Endodermal cell (in vitro differentiated cells): Measurements from ENCODE around the gene GUCA2B. TPM values are rescaled to one million over a fixed set of nuclear protein-coding genes. Genes with fewer than 3 reads are reported as not detected.

Source experiments
- DNase-seq: peaks from one replicate; pipeline ENCODE4 v3.0.0-alpha.2; 2017
- H3K27ac ChIP-seq: 2 replicates; pipeline ENCODE4 v1.5.1; 2013; ENCODE audit warnings: mild to moderate bottlenecking, low read depth, low read length, moderate library complexity
- H3K27me3 ChIP-seq: 2 replicates; pipeline ENCODE4 v1.6.1; 2013; ENCODE audit warnings: mild to moderate bottlenecking, low read length, moderate library complexity; ENCODE audit not compliant: insufficient read depth, control insufficient read depth, poor library complexity, severe bottlenecking
- H3K36me3 ChIP-seq: 2 replicates; pipeline ENCODE4 v1.7.0; 2013; ENCODE audit warnings: mild to moderate bottlenecking, low read length, moderate library complexity; ENCODE audit not compliant: control insufficient read depth, insufficient read depth
- H3K4me1 ChIP-seq: one replicate; pipeline ENCODE4 v1.7.0; 2013; ENCODE audit warnings: low read length; ENCODE audit not compliant: control insufficient read depth, insufficient read depth
- H3K4me3 ChIP-seq: 2 replicates; pipeline ENCODE4 v1.5.1; 2013; ENCODE audit warnings: mild to moderate bottlenecking, low read length, moderate library complexity
- H3K9ac ChIP-seq: 2 replicates; pipeline ENCODE4 v1.6.1; 2013; ENCODE audit warnings: mild to moderate bottlenecking, low read length, moderate library complexity; ENCODE audit not compliant: poor library complexity, severe bottlenecking; ENCODE audit errors: extremely low read depth
- H3K9me3 ChIP-seq: 2 replicates; pipeline ENCODE4 v1.6.1; 2013; ENCODE audit warnings: mild to moderate bottlenecking, low read length, moderate library complexity; ENCODE audit not compliant: control insufficient read depth
- H3K27ac Mint-ChIP-seq: 2 replicates; pipeline ENCODE4 v1.8.0; 2020; ENCODE audit warnings: mixed read lengths
- H3K27me3 Mint-ChIP-seq: 2 replicates; pipeline ENCODE4 v1.8.0; 2021; ENCODE audit warnings: mild to moderate bottlenecking, mixed read lengths; ENCODE audit not compliant: insufficient read depth
- H3K36me3 Mint-ChIP-seq: 2 replicates; pipeline ENCODE4 v1.8.0; 2020; ENCODE audit warnings: low read depth, mixed read lengths
- H3K4me1 Mint-ChIP-seq: 2 replicates; pipeline ENCODE4 v1.8.0; 2020; ENCODE audit warnings: mixed read lengths
- H3K4me3 Mint-ChIP-seq: 2 replicates; pipeline ENCODE4 v1.8.0; 2020; ENCODE audit warnings: mild to moderate bottlenecking, moderate library complexity, mixed read lengths
- H3K9me3 Mint-ChIP-seq: 2 replicates; pipeline ENCODE4 v1.8.0; 2020; ENCODE audit warnings: mild to moderate bottlenecking, mixed read lengths
- WGBS, 2 experiments: methylation state at CpG; one replicate each; pipeline versions ENCODE4 v1.1.5 to v1.1.7; 2013; ENCODE audit warnings: missing lambda C conversion rate in 2 of 2, mixed read lengths in 1 of 2; ENCODE audit not compliant: insufficient coverage in 1 of 2, insufficient read length in 1 of 2; 5-methylcytosine and 5-hydroxymethylcytosine counted together
- total RNA-seq, 2 donors: library from RNA; stranded (reverse); fragmentation: NEBNext Ultra II Directional in 1 of 2; extraction: Animal tissue kit (Norgen Biotek cat#: 25700) in 1 of 2; gene quantifications; 2 replicates in 1 of 2; 3 replicates in 1 of 2; pipeline ENCODE4 v1.2.1, GENCODE V29; 2021
- TF ChIP-seq, protein P1 (sequence below): fragments of 200-600 bp; sonication (generic); conservative IDR thresholded peaks from 2 replicates; pipeline ENCODE4 v1.5.0; 2021; ENCODE audit warnings: antibody characterized with exemption, mild to moderate bottlenecking

GUCA2B gene
- total RNA-seq, 2 donors from 2014 or later: not detected

- Histone ChIP-seq H3K27me3 (peaks cover 7% of the 10 kb centered on the region), H3K9ac (no peak overlapping the region), H3K4me1 (no peaks in the 10 kb centered on the region), H3K36me3 (no peaks in the 10 kb centered on the region), H3K27ac (no peak overlapping the region), H3K9me3 (no peaks in the 10 kb centered on the region), H3K4me3 (no peak overlapping the region)
- TF ChIP-seq, protein P1, sequence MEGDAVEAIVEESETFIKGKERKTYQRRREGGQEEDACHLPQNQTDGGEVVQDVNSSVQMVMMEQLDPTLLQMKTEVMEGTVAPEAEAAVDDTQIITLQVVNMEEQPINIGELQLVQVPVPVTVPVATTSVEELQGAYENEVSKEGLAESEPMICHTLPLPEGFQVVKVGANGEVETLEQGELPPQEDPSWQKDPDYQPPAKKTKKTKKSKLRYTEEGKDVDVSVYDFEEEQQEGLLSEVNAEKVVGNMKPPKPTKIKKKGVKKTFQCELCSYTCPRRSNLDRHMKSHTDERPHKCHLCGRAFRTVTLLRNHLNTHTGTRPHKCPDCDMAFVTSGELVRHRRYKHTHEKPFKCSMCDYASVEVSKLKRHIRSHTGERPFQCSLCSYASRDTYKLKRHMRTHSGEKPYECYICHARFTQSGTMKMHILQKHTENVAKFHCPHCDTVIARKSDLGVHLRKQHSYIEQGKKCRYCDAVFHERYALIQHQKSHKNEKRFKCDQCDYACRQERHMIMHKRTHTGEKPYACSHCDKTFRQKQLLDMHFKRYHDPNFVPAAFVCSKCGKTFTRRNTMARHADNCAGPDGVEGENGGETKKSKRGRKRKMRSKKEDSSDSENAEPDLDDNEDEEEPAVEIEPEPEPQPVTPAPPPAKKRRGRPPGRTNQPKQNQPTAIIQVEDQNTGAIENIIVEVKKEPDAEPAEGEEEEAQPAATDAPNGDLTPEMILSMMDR: no peak
- H3K4me3 Mint-ChIP-seq: no peak overlapping the region
- no peaks in the 10 kb centered on the region for H3K36me3 Mint-ChIP-seq
- H3K4me1 Mint-ChIP-seq: no peaks in the 10 kb centered on the region
- no peaks in the 10 kb centered on the region for H3K27me3 Mint-ChIP-seq
- DNase-seq: no peak
- no peak overlapping the region for H3K27ac Mint-ChIP-seq
- peaks cover 4% of the 10 kb centered on the region for H3K9me3 Mint-ChIP-seq
- 80% methylated on average over 1 of the region's 1 CpG; no CpG with 5 or more reads in 1 of the 2 experiments for WGBS, 2 experiments
Observed at GRCh38 chr1:42118125-42118524, 35.1 kb upstream of the GUCA2B start.

DNA sequence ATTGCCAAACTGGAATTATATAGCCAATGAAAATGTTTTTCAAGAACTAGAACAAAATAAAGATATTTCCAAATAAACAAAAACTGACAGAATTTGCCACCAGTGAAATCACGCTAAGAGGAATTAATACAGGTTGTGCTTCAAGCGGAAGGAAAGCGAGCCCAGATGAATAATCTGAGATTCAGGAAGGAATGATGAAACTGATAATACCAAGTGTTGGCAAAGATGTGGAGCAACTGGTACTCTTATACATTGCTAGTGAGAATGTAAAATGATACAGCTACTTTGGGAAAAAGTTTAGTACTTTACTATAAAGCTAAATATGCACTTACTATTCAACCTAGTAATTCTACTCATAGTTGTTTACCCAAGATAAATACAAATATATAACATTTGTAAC lies 30.8 kb upstream of the GUCA2B start:
- no peak overlapping the region for H3K9ac ChIP-seq
- H3K36me3 ChIP-seq: no peaks in the 10 kb centered on the region
- no peaks in the 10 kb centered on the region for H3K4me1 ChIP-seq
- Mint-ChIP-seq H3K4me1 (no peaks in the 10 kb centered on the region), H3K27ac (no peak overlapping the region), H3K4me3 (no peak overlapping the region), H3K27me3 (no peaks in the 10 kb centered on the region), H3K9me3 (peaks cover 6% of the 10 kb centered on the region), H3K36me3 (no peaks in the 10 kb centered on the region)
- TF ChIP-seq, protein P1: no peak
- WGBS, 2 experiments: 92 to 94% methylated on average over 3 of the region's 3 CpGs
- H3K4me3 ChIP-seq: no peak overlapping the region
- DNase-seq: no peak
- peaks cover 8% of the 10 kb centered on the region for H3K27me3 ChIP-seq
- no peaks in the 10 kb centered on the region for H3K9me3 ChIP-seq
- H3K27ac ChIP-seq: no peak overlapping the region

- no peak for DNase-seq
- Mint-ChIP-seq H3K4me3 (no peak overlapping the region), H3K4me1 (no peaks in the 10 kb centered on the region), H3K27ac (no peak overlapping the region), H3K9me3 (peaks cover 6% of the 10 kb centered on the region), H3K36me3 (no peaks in the 10 kb centered on the region), H3K27me3 (no peaks in the 10 kb centered on the region)
- H3K4me3 ChIP-seq: no peak overlapping the region
- no peaks in the 10 kb centered on the region for H3K4me1 ChIP-seq
- H3K9ac ChIP-seq: no peak overlapping the region
- no peak overlapping the region for H3K27ac ChIP-seq
- peaks cover 18% of the 10 kb centered on the region for H3K27me3 ChIP-seq
- no peaks in the 10 kb centered on the region for H3K36me3 ChIP-seq
- H3K9me3 ChIP-seq: no peaks in the 10 kb centered on the region
- TF ChIP-seq, protein P1: no peak
- WGBS, 2 experiments: 78 to 95% methylated on average over 1 of the region's 1 CpG
Observed at GRCh38 chr1:42125552-42125951, 27.7 kb upstream of the GUCA2B start.
